A673 (cell line): Measurements from ENCODE around the gene YTHDC2. TPM values are rescaled to one million over a fixed set of nuclear protein-coding genes. Genes with fewer than 3 reads are reported as not detected.

Experiments used
- BruUV-seq: library from RNA; stranded (reverse); fragments of 400-500 nt; replicated peaks from 2 replicates; lab custom pipeline; 2021; lab: Mats Ljungman, UMichigan
- CTCF ChIA-PET: fragments of 300-600 bp; sonication (Branson Sonifier 250); formaldehyde crosslinking; loops from one replicate; lab custom pipeline; 2022; ENCODE audit warnings: antibody characterized with exemption; lab: Charles Lee
- POLR2A ChIA-PET: fragments of 300-600 bp; sonication (Branson Sonifier 250); formaldehyde crosslinking; loops from one replicate; lab custom pipeline; 2022; ENCODE audit warnings: antibody characterized with exemption; ENCODE audit not compliant: low non-redundant PET; lab: Charles Lee
- DNase-seq: peaks from one replicate; pipeline ENCODE4 v3.0.0-alpha.2; 2015; ENCODE audit warnings: low spot score
- H3K27ac ChIP-seq: fragments of 200-600 bp; sonication (generic); 2 replicates; pipeline ENCODE4 v1.5.1; 2016; ENCODE audit warnings: mixed run types, low read depth, mild to moderate bottlenecking, mixed read lengths, antibody characterized with exemption, low read length; ENCODE audit not compliant: poor library complexity, severe bottlenecking
- H3K27me3 ChIP-seq: fragments of 200-600 bp; sonication (generic); replicated peaks from 2 replicates; pipeline ENCODE4 v1.6.1; 2017; ENCODE audit warnings: mixed run types, low read depth, mild to moderate bottlenecking, mixed read lengths, antibody characterized with exemption, low read length; ENCODE audit not compliant: insufficient read depth, poor library complexity
- H3K36me3 ChIP-seq: fragments of 200-600 bp; sonication (generic); 2 replicates; pipeline ENCODE4 v1.6.1; 2016; ENCODE audit warnings: mixed run types, mild to moderate bottlenecking, mixed read lengths, antibody characterized with exemption, low read length; ENCODE audit not compliant: insufficient read depth, poor library complexity, severe bottlenecking
- H3K4me1 ChIP-seq: fragments of 200-600 bp; sonication (generic); 2 replicates; pipeline ENCODE4 v1.6.1; 2017; ENCODE audit warnings: mixed run types, mild to moderate bottlenecking, mixed read lengths, antibody characterized with exemption, low read length; ENCODE audit not compliant: insufficient read depth, poor library complexity, severe bottlenecking
- H3K4me3 ChIP-seq: fragments of 200-600 bp; sonication (generic); 2 replicates; pipeline ENCODE4 v1.5.1; 2016; ENCODE audit warnings: low read depth, mixed run types, mild to moderate bottlenecking, mixed read lengths, low read length; ENCODE audit not compliant: poor library complexity, severe bottlenecking
- H3K9me3 ChIP-seq: fragments of 200-600 bp; sonication (generic); 2 replicates; pipeline ENCODE4 v1.6.1; 2016; ENCODE audit warnings: mixed run types, low read depth, mild to moderate bottlenecking, mixed read lengths, antibody characterized with exemption, low read length; ENCODE audit not compliant: poor library complexity, severe bottlenecking
- CTCF ChIP-seq: fragments of 300-800, 200-600 bp; sonication (generic); conservative IDR thresholded peaks from 2 replicates; pipeline ENCODE4 v1.5.1; 2017; ENCODE audit warnings: low read depth, mild to moderate bottlenecking, antibody characterized with exemption, low read length, moderate library complexity, mixed read lengths
- EZH2 ChIP-seq: fragments of 200-600 bp; sonication (generic); IDR thresholded peaks from 2 replicates; pipeline ENCODE4 v1.6.1; 2017; ENCODE audit warnings: borderline replicate concordance, low read depth, mild to moderate bottlenecking, mixed read lengths, antibody characterized with exemption, low read length; ENCODE audit not compliant: poor library complexity, severe bottlenecking
- intact Hi-C: fragments of 100-400 bp; cut with micrococcal nuclease; formaldehyde crosslinking; loops from one replicate; pipeline ENCODE4 v1.10.0; 2022; ENCODE audit not compliant: unreplicated experiment
- total RNA-seq: library from RNA; stranded (reverse); gene quantifications from 2 replicates; pipeline ENCODE4 v1.2.3, GENCODE V29; 2021

The YTHDC2 gene
- total RNA-seq, 1 experiment from 2014 or later, result 24.3 TPM

GRCh38 chr5:113488645-113489184, 24.8 kb upstream of the YTHDC2 start:
- H3K9me3 ChIP-seq, result peaks cover 13% of the 10 kb centered on the region
- no peaks in the 10 kb centered on the region for H3K36me3 ChIP-seq
- peak overlapping the region; percentile 66 for H3K4me3 ChIP-seq
- intact Hi-C loops, result no loop called here
- ChIA-PET CTCF (no interaction called here), POLR2A (interaction anchor here (0.9 kb wide), 1 partner anchor 254 kb away, joined by 3 read pairs; no protein-coding TSS in a partner anchor)
- H3K27me3 ChIP-seq, result peaks cover 45% of the 10 kb centered on the region
- TF ChIP-seq EZH2, result no peak
- TF ChIP-seq CTCF, result no peak
- DNase-seq, result no peak
- H3K27ac ChIP-seq, result no peak overlapping the region
- H3K4me1 ChIP-seq, result peaks cover 5% of the 10 kb centered on the region
- BruUV-seq, result no TSS peak

- Histone ChIP-seq H3K27me3 (peaks cover 47% of the 10 kb centered on the region), H3K4me1 (peaks cover 5% of the 10 kb centered on the region), H3K9me3 (peaks cover 13% of the 10 kb centered on the region), H3K4me3 (no peak overlapping the region), H3K36me3 (no peaks in the 10 kb centered on the region), H3K27ac (no peak overlapping the region)
- DNase-seq, result peak; percentile 46
- TF ChIP-seq EZH2 (no peak), CTCF (no peak)
- ChIA-PET POLR2A (no interaction called here), CTCF (no interaction called here)
- BruUV-seq, result no TSS peak
- intact Hi-C loops, result no loop called here
These were observed 24.2 kb upstream of the YTHDC2 start for GRCh38 chr5:113489299-113489698.

- no peak for TF ChIP-seq CTCF
- TF ChIP-seq EZH2, result no peak
- Histone ChIP-seq H3K4me3 (no peak overlapping the region), H3K27ac (no peak overlapping the region), H3K4me1 (peaks cover 5% of the 10 kb centered on the region), H3K9me3 (peaks cover 13% of the 10 kb centered on the region), H3K27me3 (peaks cover 43% of the 10 kb centered on the region), H3K36me3 (no peaks in the 10 kb centered on the region)
- BruUV-seq, result no TSS peak
- ChIA-PET CTCF (no interaction called here), POLR2A (no interaction called here)
- intact Hi-C loops, result no loop called here
- no peak for DNase-seq
These were observed 23.2 kb upstream of the YTHDC2 start for GRCh38 chr5:113490317-113490716.
